HG03378 (cell line): ENCODE measurements around the gene FTO.

Experiments
- ATAC-seq: cut with Tn5 transposase; IDR thresholded peaks from one replicate; pipeline ENCODE4 v1.9.1; 2021; ENCODE audit warnings: mild to moderate bottlenecking, moderate library complexity; ENCODE audit not compliant: unreplicated experiment

FTO gene

GRCh38 chr16:54142787-54143186 is 438.8 kb downstream of the FTO start:
- no peak for ATAC-seq

GRCh38 chr16:54143410-54143809 is 439.5 kb downstream of the FTO start:
- no peak for ATAC-seq

GRCh38 chr16:54143934-54144571 is 440.1 kb downstream of the FTO start:
- ATAC-seq: no peak

- ATAC-seq: no peak
Measured at GRCh38 chr16:54144572-54144947, 440.6 kb downstream of the FTO start.

GRCh38 chr16:54145881-54146280 is 441.9 kb downstream of the FTO start:
- no peak for ATAC-seq

GRCh38 chr16:54148974-54149373 is 445.0 kb downstream of the FTO start:
- ATAC-seq: no peak

GRCh38 chr16:54150861-54151260 is 446.9 kb downstream of the FTO start:
- ATAC-seq: no peak

GRCh38 chr16:54152362-54153239 is 448.6 kb downstream of the FTO start:
- no peak for ATAC-seq

- ATAC-seq: no peak
Measured at GRCh38 chr16:54153240-54153934, 449.4 kb downstream of the FTO start.

- no peak for ATAC-seq
Measured at GRCh38 chr16:54156349-54156748, 452.4 kb downstream of the FTO start.

- no peak for ATAC-seq
Measured at GRCh38 chr16:54158986-54159385, 455.0 kb downstream of the FTO start.

GRCh38 chr16:54159490-54160080 is 455.6 kb downstream of the FTO start:
- no peak for ATAC-seq

- ATAC-seq: no peak
Measured at GRCh38 chr16:54160252-54160860, 456.4 kb downstream of the FTO start.

GRCh38 chr16:54160939-54161897 is 457.3 kb downstream of the FTO start:
- ATAC-seq: no peak

GRCh38 chr16:54163197-54163843 is 459.4 kb downstream of the FTO start:
- no peak for ATAC-seq

GRCh38 chr16:54164789-54165173 is 460.8 kb downstream of the FTO start:
- no peak for ATAC-seq

GRCh38 chr16:54165174-54165911 is 461.4 kb downstream of the FTO start:
- no peak for ATAC-seq
